DND-41 (cell line): ENCODE results near the gene PNCK.
"Not testable (repeated sequence)": the region's sequence is repeated elsewhere in the genome, so short reads cannot be mapped to it uniquely, and the experiment has no call there.

Experiments
- ATAC-seq: fragments of 200-7000 bp; cut with Tn5 transposase; 3 replicates; pipeline ENCODE4 v1.9.1; 2021; ENCODE audit warnings: low read depth; ENCODE audit not compliant: insufficient read depth
- DNase-seq: peaks from one replicate; pipeline ENCODE4 v3.0.0-alpha.2; 2020
- H2AFZ ChIP-seq: 2 replicates; pipeline ENCODE4 v1.6.0; 2012; ENCODE audit warnings: low read depth, low read length
- H3K27ac ChIP-seq: 2 replicates; pipeline ENCODE4 v1.5.1; 2012; ENCODE audit warnings: low read length, inconsistent platforms
- H3K27me3 ChIP-seq: fragments of 200-600 bp; sonication (generic); 2 replicates; pipeline ENCODE4 v1.6.0; 2012; ENCODE audit warnings: low read length, mild to moderate bottlenecking, inconsistent platforms; ENCODE audit not compliant: insufficient read depth, poor library complexity
- H3K36me3 ChIP-seq: 2 replicates; pipeline ENCODE4 v1.5.1; 2012; ENCODE audit warnings: low read length, inconsistent platforms; ENCODE audit not compliant: insufficient read depth
- H3K4me1 ChIP-seq: 2 replicates; pipeline ENCODE4 v1.5.1; 2012; ENCODE audit warnings: mild to moderate bottlenecking, low read length; ENCODE audit not compliant: insufficient read depth
- H3K4me2 ChIP-seq: 2 replicates; pipeline ENCODE4 v1.6.0; 2012; ENCODE audit warnings: mild to moderate bottlenecking, moderate library complexity, low read length, inconsistent platforms; ENCODE audit not compliant: insufficient read depth
- H3K4me3 ChIP-seq, 2 experiments: fragments of 200-600 bp in 1 of 2; shearing (Covaris generic) in 1 of 2; 2 replicates each; pipeline ENCODE4 v1.5.1; 2012 to 2016; ENCODE audit warnings: inconsistent platforms in 2 of 2, low read length in 2 of 2, mild to moderate bottlenecking in 2 of 2, low read depth in 1 of 2, moderate library complexity in 1 of 2
- H3K79me2 ChIP-seq: 2 replicates; pipeline ENCODE4 v1.6.0; 2012; ENCODE audit warnings: low read length, inconsistent platforms; ENCODE audit not compliant: insufficient read depth
- H3K9ac ChIP-seq: 2 replicates; pipeline ENCODE4 v1.6.0; 2012; ENCODE audit warnings: low read depth, mild to moderate bottlenecking, inconsistent platforms, low read length, moderate library complexity
- H3K9me3 ChIP-seq: 2 replicates; pipeline ENCODE4 v1.5.1; 2012; ENCODE audit warnings: low read length, moderate library complexity, mild to moderate bottlenecking, inconsistent platforms; ENCODE audit not compliant: insufficient read depth, severe bottlenecking
- H4K20me1 ChIP-seq: 2 replicates; pipeline ENCODE4 v1.6.0; 2012; ENCODE audit warnings: low read length; ENCODE audit not compliant: insufficient read depth
- EZH2 ChIP-seq: IDR thresholded peaks from 3 replicates; pipeline ENCODE4 v1.6.1; 2012; ENCODE audit warnings: borderline replicate concordance, low read depth, mild to moderate bottlenecking, moderate library complexity, low read length, inconsistent platforms; ENCODE audit not compliant: severe bottlenecking
- TF ChIP-seq, protein P1 (sequence below): IDR thresholded peaks from 2 replicates; pipeline ENCODE4 v1.5.1; 2012; ENCODE audit warnings: borderline replicate concordance, low read length, moderate library complexity, mild to moderate bottlenecking; ENCODE audit not compliant: poor library complexity, severe bottlenecking; ENCODE audit errors: extremely low read depth

PNCK gene

DNA sequence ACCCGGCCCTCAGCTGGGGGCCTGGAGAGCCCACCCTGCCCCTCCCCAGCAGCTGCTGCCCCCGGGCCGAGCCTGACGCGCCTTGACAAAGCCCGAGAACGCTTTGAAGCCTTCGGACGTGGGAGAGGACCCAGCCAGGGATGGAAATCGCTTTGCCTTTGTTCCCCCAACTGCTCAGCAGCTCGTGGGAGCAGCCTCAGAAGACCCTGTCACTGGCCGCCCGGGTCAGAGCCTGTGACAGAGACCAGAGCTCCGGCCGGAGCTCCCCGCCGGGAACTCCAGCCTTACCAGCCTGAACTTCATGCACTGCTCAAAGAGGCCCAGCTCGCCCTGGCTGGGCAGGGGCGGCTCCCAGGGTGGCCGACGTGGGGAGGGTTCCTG, 11.5 kb upstream of the PNCK start:
- Histone ChIP-seq H3K27ac (no peak overlapping the region), H3K9ac (no peak overlapping the region), H3K4me3 (no peak overlapping the region), H3K79me2 (no peaks in the 10 kb centered on the region), H2AFZ (no peak overlapping the region), H3K27me3 (no peaks in the 10 kb centered on the region), H3K9me3 (no peaks in the 10 kb centered on the region), H3K4me2 (no peak overlapping the region), H4K20me1 (no peaks in the 10 kb centered on the region), H3K36me3 (no peaks in the 10 kb centered on the region), H3K4me1 (peaks cover 6% of the 10 kb centered on the region)
- no peak for DNase-seq
- no peak for TF ChIP-seq EZH2
- TF ChIP-seq, protein P1, sequence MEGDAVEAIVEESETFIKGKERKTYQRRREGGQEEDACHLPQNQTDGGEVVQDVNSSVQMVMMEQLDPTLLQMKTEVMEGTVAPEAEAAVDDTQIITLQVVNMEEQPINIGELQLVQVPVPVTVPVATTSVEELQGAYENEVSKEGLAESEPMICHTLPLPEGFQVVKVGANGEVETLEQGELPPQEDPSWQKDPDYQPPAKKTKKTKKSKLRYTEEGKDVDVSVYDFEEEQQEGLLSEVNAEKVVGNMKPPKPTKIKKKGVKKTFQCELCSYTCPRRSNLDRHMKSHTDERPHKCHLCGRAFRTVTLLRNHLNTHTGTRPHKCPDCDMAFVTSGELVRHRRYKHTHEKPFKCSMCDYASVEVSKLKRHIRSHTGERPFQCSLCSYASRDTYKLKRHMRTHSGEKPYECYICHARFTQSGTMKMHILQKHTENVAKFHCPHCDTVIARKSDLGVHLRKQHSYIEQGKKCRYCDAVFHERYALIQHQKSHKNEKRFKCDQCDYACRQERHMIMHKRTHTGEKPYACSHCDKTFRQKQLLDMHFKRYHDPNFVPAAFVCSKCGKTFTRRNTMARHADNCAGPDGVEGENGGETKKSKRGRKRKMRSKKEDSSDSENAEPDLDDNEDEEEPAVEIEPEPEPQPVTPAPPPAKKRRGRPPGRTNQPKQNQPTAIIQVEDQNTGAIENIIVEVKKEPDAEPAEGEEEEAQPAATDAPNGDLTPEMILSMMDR: no peak
- no peak for ATAC-seq

DNA sequence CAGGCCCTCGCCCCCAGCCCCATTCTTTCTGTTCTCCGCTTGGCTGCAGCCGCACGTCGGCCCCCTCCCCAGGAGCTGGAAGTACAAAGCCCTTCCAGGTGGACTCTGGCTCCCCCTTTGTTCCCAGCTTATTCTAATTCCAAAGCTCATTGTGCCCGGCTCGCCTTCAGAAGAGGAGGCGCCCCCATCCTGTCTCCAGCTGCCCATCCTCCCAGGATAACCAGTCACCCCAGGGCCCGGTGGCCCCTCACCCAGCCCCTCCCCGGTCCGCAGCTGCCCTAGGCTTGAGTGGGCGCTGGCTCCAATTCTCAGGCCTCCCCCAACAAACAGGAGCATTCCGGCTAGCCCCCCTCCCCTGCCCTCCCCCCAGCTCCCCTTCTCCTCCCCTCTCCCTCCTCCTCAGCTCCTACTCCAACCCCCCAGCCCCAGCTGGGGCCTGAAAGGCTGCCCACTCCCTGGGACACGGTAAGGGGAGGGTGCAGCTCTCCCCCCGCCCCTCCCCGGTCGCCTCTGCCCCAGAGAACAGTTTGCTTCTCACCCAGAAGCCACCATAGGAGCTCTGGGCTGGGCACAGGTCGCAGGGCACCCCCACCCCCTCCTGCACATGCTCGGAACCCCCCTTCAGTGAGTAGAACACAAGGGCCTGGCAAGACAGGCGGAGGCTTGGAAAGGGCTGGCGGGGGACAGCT, 11.0 kb upstream of the PNCK start:
- no peaks in the 10 kb centered on the region for H4K20me1 ChIP-seq
- no peak overlapping the region for H3K4me3 ChIP-seq
- H2AFZ ChIP-seq: no peak overlapping the region
- H3K4me2 ChIP-seq: no peak overlapping the region
- H3K36me3 ChIP-seq: no peaks in the 10 kb centered on the region
- no peak overlapping the region for H3K9ac ChIP-seq
- DNase-seq (no peak), ATAC-seq (no peak)
- H3K4me1 ChIP-seq: peaks cover 6% of the 10 kb centered on the region
- no peak for TF ChIP-seq EZH2
- TF ChIP-seq, protein P1: no peak
- no peaks in the 10 kb centered on the region for H3K27me3 ChIP-seq
- no peak overlapping the region for H3K27ac ChIP-seq
- no peaks in the 10 kb centered on the region for H3K79me2 ChIP-seq
- H3K9me3 ChIP-seq: no peaks in the 10 kb centered on the region

DNA sequence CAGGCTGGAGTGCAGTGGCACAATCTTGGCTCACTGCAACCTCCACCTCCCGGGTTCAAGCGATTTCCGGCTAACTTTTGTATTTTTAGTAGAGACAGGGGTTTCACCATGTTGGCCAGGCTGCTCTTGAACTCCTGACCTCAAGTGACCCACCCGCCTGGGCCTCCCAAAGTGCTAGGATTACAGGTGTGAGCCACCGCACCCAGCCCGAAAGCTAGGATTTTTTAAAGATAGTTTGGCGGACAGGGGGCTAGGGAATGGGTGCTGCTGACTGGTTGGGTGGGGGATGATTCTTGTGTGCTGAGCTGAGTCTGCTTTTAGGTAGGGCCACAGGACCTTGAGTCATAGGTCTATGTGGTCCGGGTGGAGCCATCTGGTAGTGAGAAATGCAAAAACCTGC, 9.9 kb upstream of the PNCK start:
- not testable (repeated sequence) for H3K4me1 ChIP-seq, H3K9me3 ChIP-seq, H3K27ac ChIP-seq, H4K20me1 ChIP-seq, ATAC-seq, H3K4me3 ChIP-seq, H3K4me2 ChIP-seq, H3K79me2 ChIP-seq, H3K36me3 ChIP-seq, H3K9ac ChIP-seq, H3K27me3 ChIP-seq, DNase-seq, H2AFZ ChIP-seq

DNA sequence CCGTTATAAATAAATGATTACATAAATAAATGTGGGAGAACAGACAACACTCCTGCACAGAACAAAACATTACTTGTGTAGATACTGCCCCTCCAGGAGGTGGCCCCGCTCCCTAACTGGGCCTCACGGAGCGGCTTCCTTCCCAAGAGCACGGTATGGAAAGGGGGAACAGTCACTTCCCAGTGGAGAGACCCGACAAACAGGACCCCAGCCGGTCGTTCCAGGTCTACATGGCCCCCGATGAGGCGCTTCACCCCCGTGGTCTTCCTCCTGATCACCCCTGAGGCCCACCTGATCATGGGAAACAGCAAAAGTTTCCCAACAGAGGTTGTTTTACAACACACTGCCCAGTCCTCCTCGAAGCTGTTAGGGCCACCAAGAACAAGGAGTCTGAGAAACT, 7.6 kb upstream of the PNCK start:
- Histone ChIP-seq H3K79me2 (no peaks in the 10 kb centered on the region), H3K9ac (no peak overlapping the region), H3K9me3 (no peaks in the 10 kb centered on the region), H3K4me1 (no peaks in the 10 kb centered on the region), H4K20me1 (no peaks in the 10 kb centered on the region), H3K36me3 (no peaks in the 10 kb centered on the region), H3K4me3 (no peak overlapping the region), H3K27me3 (no peaks in the 10 kb centered on the region), H3K4me2 (no peak overlapping the region), H2AFZ (no peak overlapping the region), H3K27ac (no peak overlapping the region)
- DNase-seq (no peak), ATAC-seq (no peak)
- no peak for TF ChIP-seq EZH2
- TF ChIP-seq, protein P1: no peak
